ENCODE data around the gene EIF5. TPM values are rescaled to one million over a fixed set of nuclear protein-coding genes. Genes with fewer than 3 reads are reported as not detected.

EIF5 gene
- total and polyA plus RNA-seq, 2 of the 8 experiments (the other 6 are each of a cell fraction or from before 2014, with no cell fraction given) = 179 to 323 TPM

GRCh38 chr14:103292426-103293374 lies 41.3 kb upstream of the EIF5 start (continued):
- TF ChIP-seq CHD7 (IDR thresholded peaks at IDR 0.05; ENCODE audit: insufficient replicate concordance, low read length) = no peak
- no peak for TF ChIP-seq EZH2 (IDR thresholded peaks at IDR 0.05; ENCODE audit: low read depth, low read length, severe bottlenecking)
